Endothelial cell (in vitro differentiated cells): ENCODE measurements around the gene LYRM7. TPM values are rescaled to one million over a fixed set of nuclear protein-coding genes. Genes with fewer than 3 reads are reported as not detected.

Experiments
- DNase-seq: peaks from one replicate; pipeline ENCODE4 v3.0.0; 2021; ENCODE audit warnings: low spot score
- H3K27ac Mint-ChIP-seq: one replicate; pipeline ENCODE4 v1.8.0; 2021; ENCODE audit warnings: mixed read lengths, inconsistent platforms; ENCODE audit not compliant: unreplicated experiment
- H3K27me3 Mint-ChIP-seq: one replicate; pipeline ENCODE4 v1.8.0; 2021; ENCODE audit warnings: mild to moderate bottlenecking, moderate library complexity, mixed read lengths, inconsistent platforms; ENCODE audit not compliant: unreplicated experiment
- H3K36me3 Mint-ChIP-seq: one replicate; pipeline ENCODE4 v1.8.0; 2021; ENCODE audit warnings: mild to moderate bottlenecking, low read depth, mixed read lengths, inconsistent platforms; ENCODE audit not compliant: unreplicated experiment
- H3K4me1 Mint-ChIP-seq: one replicate; pipeline ENCODE4 v1.8.0; 2021; ENCODE audit warnings: mild to moderate bottlenecking, mixed read lengths, inconsistent platforms; ENCODE audit not compliant: unreplicated experiment
- H3K4me3 Mint-ChIP-seq: one replicate; pipeline ENCODE4 v1.8.0; 2021; ENCODE audit warnings: mild to moderate bottlenecking, mixed read lengths, inconsistent platforms; ENCODE audit not compliant: unreplicated experiment
- H3K9me3 Mint-ChIP-seq: one replicate; pipeline ENCODE4 v1.8.0; 2021; ENCODE audit warnings: mixed read lengths, inconsistent platforms; ENCODE audit not compliant: unreplicated experiment
- CTCF ChIP-seq: fragments of 200-600 bp; sonication (generic); IDR thresholded peaks from one replicate; pipeline ENCODE4 v1.5.0; 2021; ENCODE audit warnings: antibody characterized with exemption; ENCODE audit not compliant: unreplicated experiment
- total RNA-seq: library from RNA; stranded (reverse); fragmentation: NEBNext Ultra II Directional; extraction: Animal tissue kit (Norgen Biotek cat#: 25700); gene quantifications from one replicate; pipeline ENCODE4 v1.2.1, GENCODE V29; 2021; ENCODE audit not compliant: unreplicated experiment

LYRM7 gene
- total RNA-seq, 1 donor from 2014 or later, result 6.3 TPM

GRCh38 chr5:131164191-131165118, 6.3 kb upstream of the LYRM7 start:
- Mint-ChIP-seq H3K36me3 (peaks cover 15% of the 10 kb centered on the region), H3K4me1 (peaks cover 18% of the 10 kb centered on the region), H3K4me3 (peak overlapping the region; percentile 99), H3K27me3 (peaks cover 4% of the 10 kb centered on the region), H3K27ac (peak overlapping the region; percentile 98), H3K9me3 (no peaks in the 10 kb centered on the region)
- no peak for TF ChIP-seq CTCF
- DNase-seq, result peak; percentile 63

GRCh38 chr5:131165119-131165727, 5.5 kb upstream of the LYRM7 start, which contains the start of gene HINT1:
Gene HINT1 (minus strand): TSS chr5:131165256. CDS start chr5:131165205, 51 bp downstream.
- DNase-seq, result peak; percentile 95
- no peaks in the 10 kb centered on the region for H3K9me3 Mint-ChIP-seq
- H3K36me3 Mint-ChIP-seq, result peaks cover 14% of the 10 kb centered on the region
- H3K27ac Mint-ChIP-seq, result peak within 1 kb of the TSS; percentile 98
- no peak for TF ChIP-seq CTCF
- H3K4me1 Mint-ChIP-seq, result peaks cover 20% of the 10 kb centered on the region
- H3K27me3 Mint-ChIP-seq, result peaks cover 4% of the 10 kb centered on the region
- peak within 1 kb of the TSS; percentile 99 for H3K4me3 Mint-ChIP-seq

GRCh38 chr5:131167615-131168014, 3.1 kb upstream of the LYRM7 start:
- no peaks in the 10 kb centered on the region for H3K9me3 Mint-ChIP-seq
- peaks cover 4% of the 10 kb centered on the region for H3K27me3 Mint-ChIP-seq
- no peak for DNase-seq
- H3K4me1 Mint-ChIP-seq, result peaks cover 25% of the 10 kb centered on the region
- peaks cover 6% of the 10 kb centered on the region for H3K36me3 Mint-ChIP-seq
- no peak overlapping the region for H3K4me3 Mint-ChIP-seq
- H3K27ac Mint-ChIP-seq, result no peak overlapping the region
- no peak for TF ChIP-seq CTCF

- H3K36me3 Mint-ChIP-seq, result peaks cover 3% of the 10 kb centered on the region
- peak overlapping the region; percentile 93 for H3K27ac Mint-ChIP-seq
- DNase-seq, result no peak
- H3K4me3 Mint-ChIP-seq, result peak overlapping the region; percentile 92
- peaks cover 17% of the 10 kb centered on the region for H3K4me1 Mint-ChIP-seq
- H3K27me3 Mint-ChIP-seq, result peaks cover 2% of the 10 kb centered on the region
- H3K9me3 Mint-ChIP-seq, result no peaks in the 10 kb centered on the region
- TF ChIP-seq CTCF, result no peak
Observed at GRCh38 chr5:131169810-131170539, 769 bp upstream of the LYRM7 start.
